EH (cell line): Measurements from ENCODE around the gene RSAD1.

ENCODE experiments used
- DNase-seq: peaks from one replicate; pipeline ENCODE4 v3.0.0-alpha.2; 2015; ENCODE audit warnings: low read depth

RSAD1 gene

GRCh38 chr17:50478391-50479381 is at the start of gene RSAD1:
RSAD1 (plus strand) TSS chr17:50478860; CDS start chr17:50478885, 25 bp downstream.
- DNase-seq: peak; percentile 89

GRCh38 chr17:50429793-50430192 is 48.9 kb upstream of the RSAD1 start:
- DNase-seq: no peak

- no peak for DNase-seq
Observed at GRCh38 chr17:50430821-50431618, 47.6 kb upstream of the RSAD1 start.

GRCh38 chr17:50432125-50432762 is 46.4 kb upstream of the RSAD1 start:
- DNase-seq: no peak

- DNase-seq: no peak
Observed at GRCh38 chr17:50437409-50437808, 41.3 kb upstream of the RSAD1 start.

- DNase-seq: no peak
Observed at GRCh38 chr17:50439008-50439407, 39.7 kb upstream of the RSAD1 start.

GRCh38 chr17:50440172-50440837 is 38.4 kb upstream of the RSAD1 start:
- DNase-seq: no peak

GRCh38 chr17:50440838-50441829 is 37.5 kb upstream of the RSAD1 start:
- no peak for DNase-seq

GRCh38 chr17:50443505-50443974 is 35.1 kb upstream of the RSAD1 start:
- DNase-seq: peak; percentile 10

GRCh38 chr17:50444841-50445715 is 33.6 kb upstream of the RSAD1 start:
- no peak for DNase-seq

- no peak for DNase-seq
Observed at GRCh38 chr17:50445730-50446325, 32.8 kb upstream of the RSAD1 start.

GRCh38 chr17:50447870-50448595 is 30.6 kb upstream of the RSAD1 start:
- no peak for DNase-seq

GRCh38 chr17:50448643-50449042 is 30.0 kb upstream of the RSAD1 start:
- no peak for DNase-seq

- DNase-seq: no peak
Observed at GRCh38 chr17:50451943-50452629, 26.6 kb upstream of the RSAD1 start.

- DNase-seq: peak; percentile 41
Observed at GRCh38 chr17:50452630-50453300, 25.9 kb upstream of the RSAD1 start.

GRCh38 chr17:50453901-50454300 is 24.8 kb upstream of the RSAD1 start:
- no peak for DNase-seq

GRCh38 chr17:50457621-50458020 is 21.0 kb upstream of the RSAD1 start:
- DNase-seq: no peak
